Stimulated activated CD8-positive, alpha-beta memory T cell treated with anti-CD3 and anti-CD28 coated beads, Interleukin-12 subunit alpha, Interleukin-12 subunit beta, amount 100 ng/mL, for 24 hours (primary cell): ENCODE data around the gene IP6K3.

Experiments
- DNase-seq: peaks from one replicate; pipeline ENCODE4 v3.0.0-alpha.2; 2020; ENCODE audit errors: extremely low read depth

IP6K3 gene

DNA sequence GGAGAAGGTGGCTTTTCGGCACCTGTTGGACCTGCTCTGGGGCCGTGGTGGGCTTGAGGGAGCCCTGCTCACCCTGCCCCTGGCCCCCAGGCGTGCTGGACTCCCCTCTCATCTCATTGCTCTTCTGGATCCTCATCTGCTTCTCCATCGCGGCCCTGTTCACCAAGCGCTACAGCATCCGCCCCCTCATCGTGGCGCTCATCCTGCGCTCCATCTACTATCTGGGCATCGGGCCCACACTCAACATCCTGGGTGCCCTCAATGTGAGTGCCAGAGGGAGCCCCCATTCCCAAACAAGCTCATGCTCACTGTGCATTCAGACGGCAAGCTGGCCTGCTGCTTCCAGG, 57.6 kb downstream of the IP6K3 start:
- no peak for DNase-seq

DNA sequence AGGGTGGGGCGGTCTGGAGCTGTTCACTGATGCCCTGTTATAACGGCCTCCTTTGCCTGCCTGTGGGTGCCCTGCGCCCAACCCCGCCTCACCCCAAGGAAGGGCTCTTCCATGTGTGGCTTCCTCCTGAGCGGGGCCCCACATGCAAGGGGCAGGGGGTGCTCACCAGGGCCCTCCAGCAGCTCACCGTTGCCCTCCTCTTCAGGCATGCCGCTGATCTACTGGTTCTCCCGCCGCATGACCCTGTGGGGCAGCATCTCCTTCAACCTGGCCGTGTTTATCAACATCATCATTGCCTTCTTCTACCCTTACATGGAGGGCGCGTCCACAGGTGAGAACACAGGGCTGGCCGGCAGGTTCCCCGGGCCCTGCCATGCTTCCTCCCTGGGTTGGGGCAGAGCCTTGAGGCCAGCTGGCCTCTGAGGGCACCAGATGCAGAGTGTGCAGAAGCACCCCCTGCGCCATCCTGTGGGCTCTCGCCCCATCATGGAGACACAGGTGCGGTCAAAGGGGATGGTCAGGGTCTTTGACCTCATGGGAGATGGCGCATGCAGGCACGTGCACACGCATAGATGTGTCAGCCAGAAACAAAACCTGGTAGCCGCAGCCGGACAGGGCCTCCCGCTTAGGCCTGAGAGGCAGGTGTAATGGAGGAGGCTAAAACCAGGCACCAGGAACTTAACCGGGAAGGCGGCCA, 58.1 kb downstream of the IP6K3 start:
- DNase-seq, result no peak

DNA sequence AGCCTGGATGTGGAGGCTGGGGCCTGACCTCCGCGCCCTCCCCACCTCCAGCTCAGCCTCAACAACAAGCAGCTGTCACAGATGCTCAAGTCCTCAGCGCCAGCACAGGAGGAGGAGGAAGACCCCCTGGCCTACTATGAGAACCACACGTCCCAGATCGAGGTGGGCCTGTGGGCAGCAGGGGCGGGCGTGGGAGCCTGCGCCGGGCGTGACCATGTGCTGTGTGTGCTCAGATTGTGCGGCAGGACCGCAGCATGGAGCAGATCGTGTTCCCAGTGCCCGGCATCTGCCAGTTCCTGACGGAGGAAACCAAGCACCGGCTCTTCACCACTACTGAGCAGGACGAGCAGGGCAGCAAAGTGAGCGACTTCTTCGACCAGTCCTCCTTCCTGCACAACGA, 58.7 kb downstream of the IP6K3 start:
- DNase-seq, result no peak

GRCh38 chr6:33686981-33687975, 59.4 kb downstream of the IP6K3 start:
- no peak for DNase-seq

GRCh38 chr6:33686225-33686924, 60.3 kb downstream of the IP6K3 start:
- DNase-seq, result no peak

GRCh38 chr6:33685411-33686224, 61.1 kb downstream of the IP6K3 start:
- DNase-seq, result no peak

GRCh38 chr6:33684983-33685382, 61.7 kb downstream of the IP6K3 start:
- DNase-seq, result no peak

GRCh38 chr6:33684428-33684896, 62.2 kb downstream of the IP6K3 start:
- DNase-seq, result no peak

- no peak for DNase-seq
These were observed 62.9 kb downstream of the IP6K3 start for GRCh38 chr6:33683576-33684427.

- DNase-seq, result peak; percentile 21
These were observed 63.6 kb downstream of the IP6K3 start for GRCh38 chr6:33683051-33683571.

DNA sequence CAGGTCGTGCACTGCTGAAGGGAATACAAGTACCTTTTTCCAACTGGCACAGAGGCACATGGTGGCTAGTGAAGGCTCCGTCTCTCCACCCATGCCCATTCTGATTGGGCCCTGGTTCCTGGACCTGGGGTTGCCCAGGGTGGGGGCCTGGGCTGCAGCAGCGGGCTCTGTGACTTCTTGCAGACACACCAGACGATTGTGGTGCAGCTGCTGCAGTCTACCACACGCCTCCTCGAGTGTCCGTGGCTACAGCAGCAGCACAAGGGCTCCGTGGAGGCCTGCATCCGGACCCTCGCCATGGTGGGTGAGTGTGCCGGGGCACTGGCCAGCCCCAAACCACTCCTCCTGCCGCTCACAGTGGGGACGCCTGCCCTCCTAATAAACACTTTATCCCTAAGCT, 64.4 kb downstream of the IP6K3 start:
- no peak for DNase-seq

DNA sequence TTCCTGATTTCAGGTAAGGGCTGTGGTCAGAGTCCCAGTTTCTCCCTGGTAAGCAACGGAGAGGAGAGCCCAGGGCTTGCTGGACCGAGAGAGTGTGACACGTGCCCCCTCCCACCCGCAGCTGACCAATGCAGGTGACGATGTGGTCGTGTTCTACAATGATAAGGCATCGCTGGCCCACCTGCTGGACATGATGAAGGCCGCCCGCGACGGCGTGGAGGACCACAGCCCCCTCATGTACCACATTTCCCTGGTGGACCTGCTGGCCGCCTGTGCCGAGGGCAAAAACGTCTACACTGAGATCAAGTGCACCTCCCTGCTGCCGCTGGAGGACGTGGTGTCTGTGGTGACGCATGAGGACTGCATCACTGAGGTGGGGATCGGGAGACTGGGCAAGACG, 66.9 kb downstream of the IP6K3 start:
- no peak for DNase-seq

DNA sequence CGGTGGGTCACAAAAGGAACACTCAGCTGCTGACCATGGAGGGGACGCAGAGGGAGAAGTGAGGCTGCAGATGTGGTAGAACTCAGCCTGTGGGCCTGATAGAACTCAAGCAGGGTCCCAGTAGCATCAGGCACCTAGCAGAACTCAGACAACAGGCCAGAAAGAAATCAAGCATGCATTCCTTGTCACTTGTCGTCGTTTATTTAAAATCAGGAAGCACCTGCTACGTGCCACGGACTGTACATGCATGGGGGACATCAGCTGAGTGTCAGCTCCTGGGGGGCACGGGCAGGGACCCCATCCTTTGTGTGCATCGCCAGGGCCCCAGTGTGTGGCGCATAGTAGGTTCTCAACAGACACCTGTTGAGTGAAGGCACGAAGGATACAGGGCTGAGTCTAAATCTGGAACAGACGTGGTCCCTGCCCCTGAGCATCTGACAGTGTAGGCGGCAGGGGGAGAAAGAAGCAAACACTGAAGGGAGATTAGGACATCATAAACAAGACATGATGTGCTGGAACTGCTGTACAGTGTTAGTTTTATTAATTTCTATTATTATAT, 67.7 kb downstream of the IP6K3 start:
- DNase-seq, result no peak

GRCh38 chr6:33678233-33678931, 68.3 kb downstream of the IP6K3 start:
- no peak for DNase-seq

DNA sequence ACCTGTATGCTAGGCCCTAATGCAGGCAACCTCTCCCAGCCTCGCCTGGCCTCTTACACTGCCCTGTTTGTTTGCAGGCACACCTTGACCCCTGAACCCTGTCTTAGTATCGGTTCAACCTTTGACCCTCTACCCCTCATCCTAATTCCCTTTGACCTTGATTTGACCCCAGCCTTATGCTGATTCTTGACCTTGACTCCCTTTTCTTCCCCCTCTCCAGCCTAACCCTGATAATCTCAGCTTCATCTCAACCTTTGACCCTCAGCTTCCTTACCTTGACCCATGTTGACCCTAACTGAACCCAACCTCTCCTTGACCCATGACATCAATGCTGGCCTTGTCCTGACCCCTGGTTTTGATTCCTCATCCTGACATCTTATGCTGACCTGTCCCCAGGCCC, 69.0 kb downstream of the IP6K3 start:
- no peak for DNase-seq

GRCh38 chr6:33677143-33677660, 69.5 kb downstream of the IP6K3 start:
- no peak for DNase-seq

GRCh38 chr6:33676416-33677142, 70.1 kb downstream of the IP6K3 start:
- no peak for DNase-seq

DNA sequence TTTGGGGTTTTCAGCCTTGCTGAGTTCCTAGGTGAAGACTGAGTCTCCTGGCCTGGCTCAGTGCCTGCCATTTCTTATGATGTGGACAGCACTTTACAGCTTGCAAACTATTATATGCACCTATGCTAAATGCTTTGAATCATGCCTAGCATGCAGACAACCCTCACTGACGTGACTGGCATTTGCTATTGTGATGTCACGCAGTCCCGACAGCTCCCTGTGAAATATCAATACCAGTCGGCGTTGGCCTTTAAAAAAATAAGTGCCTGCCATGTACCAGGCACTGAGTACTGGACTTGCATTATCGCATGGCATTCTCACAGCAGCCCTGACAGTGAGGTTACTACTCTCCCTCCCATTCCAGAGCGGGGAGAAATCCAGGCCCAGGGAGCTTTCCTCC, 70.7 kb downstream of the IP6K3 start:
- no peak for DNase-seq
